HG03025 (cell line): ENCODE measurements around the gene COG1.

Source experiments
- ATAC-seq: cut with Tn5 transposase; IDR thresholded peaks from one replicate; pipeline ENCODE4 v1.9.1; 2021; ENCODE audit warnings: mild to moderate bottlenecking, moderate library complexity; ENCODE audit not compliant: unreplicated experiment, low FRiP score

COG1 gene

DNA sequence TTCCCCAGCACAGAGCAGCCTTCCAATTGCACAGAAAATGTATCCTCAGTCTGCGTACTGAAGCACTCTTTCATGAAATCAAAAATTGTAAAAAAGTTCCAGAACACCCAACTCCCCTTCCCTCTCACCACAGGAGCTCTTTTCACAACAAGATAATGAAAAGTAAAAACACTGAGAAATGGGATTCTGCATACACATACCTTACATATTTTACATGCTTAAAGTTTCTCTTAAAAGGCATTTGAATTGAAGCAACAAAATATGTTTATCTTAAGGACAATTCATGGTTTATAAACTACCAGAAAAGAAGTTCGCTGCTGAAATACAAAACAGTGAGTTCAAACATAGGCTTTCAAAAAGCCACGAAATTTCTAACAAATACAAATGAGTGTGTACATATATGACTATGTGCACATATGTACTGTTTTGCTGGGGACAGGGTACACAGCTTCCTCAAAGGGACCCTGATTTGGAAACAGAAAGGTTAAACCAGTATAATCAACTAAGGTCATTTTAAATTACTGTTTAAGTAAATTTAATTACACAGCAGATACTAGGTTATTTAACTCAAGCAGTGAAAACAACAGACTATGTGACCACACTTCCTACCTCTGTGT lies 33.8 kb downstream of the COG1 start:
- ATAC-seq: no peak

DNA sequence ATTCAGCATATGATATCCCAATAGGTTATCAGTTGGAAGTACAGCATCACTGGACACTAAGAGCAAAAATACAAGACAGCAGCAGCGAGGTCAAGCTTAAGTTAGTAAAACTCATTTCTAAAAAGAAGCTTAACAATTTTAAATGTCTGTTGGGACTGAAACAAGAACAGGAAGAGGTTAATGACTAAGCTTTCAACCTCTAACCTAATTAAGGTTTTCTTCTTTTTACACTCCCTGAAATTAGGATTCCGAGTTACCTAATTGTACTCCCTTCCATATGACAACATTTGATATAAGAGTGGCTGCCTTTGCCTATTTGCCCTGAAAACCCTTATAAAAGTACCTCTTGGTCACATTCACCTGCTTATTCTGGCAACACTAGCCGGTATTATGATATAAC lies 34.5 kb downstream of the COG1 start:
- ATAC-seq: no peak

DNA sequence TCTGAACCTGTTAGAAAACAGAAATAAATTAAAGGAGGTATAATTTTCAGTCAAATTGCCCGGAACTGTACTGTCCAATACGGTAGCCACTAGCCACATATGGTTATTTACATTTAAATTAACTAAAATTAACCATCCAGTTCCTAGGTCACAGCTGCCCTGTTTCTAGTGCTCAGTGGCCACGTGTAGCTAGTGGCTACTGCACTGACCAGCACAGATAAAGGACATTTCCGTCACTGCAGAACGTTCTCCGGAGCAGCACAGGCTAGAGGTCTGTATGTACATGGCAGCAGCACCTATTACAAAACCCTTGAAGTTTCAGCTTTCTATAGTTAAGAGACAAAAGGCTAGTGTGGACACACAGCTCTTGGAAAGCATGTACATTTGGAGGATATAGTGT lies 35.1 kb downstream of the COG1 start:
- no peak for ATAC-seq

DNA sequence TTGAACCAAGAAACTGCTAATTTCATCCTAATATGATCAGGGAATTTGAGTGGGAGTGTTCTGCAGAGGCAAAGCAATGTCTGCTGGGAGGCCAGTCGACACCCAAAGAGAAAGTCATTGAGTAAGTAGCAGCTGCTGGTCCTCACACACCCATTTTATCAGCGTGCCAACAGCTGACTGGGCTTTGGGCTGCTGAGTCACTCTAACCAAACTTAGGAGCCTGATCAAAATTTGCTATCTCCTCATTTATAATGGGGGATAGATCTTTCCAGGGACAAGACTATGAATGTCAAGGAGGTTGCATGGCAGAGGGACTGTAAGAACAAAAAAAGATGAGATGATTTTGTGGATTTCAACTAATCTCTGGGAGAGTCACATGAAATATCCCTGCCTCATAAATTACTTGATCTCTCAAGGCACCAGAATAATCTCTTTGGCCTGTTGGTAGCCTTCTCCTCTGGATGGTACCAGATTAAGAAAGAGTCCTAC lies 35.9 kb downstream of the COG1 start:
- no peak for ATAC-seq

DNA sequence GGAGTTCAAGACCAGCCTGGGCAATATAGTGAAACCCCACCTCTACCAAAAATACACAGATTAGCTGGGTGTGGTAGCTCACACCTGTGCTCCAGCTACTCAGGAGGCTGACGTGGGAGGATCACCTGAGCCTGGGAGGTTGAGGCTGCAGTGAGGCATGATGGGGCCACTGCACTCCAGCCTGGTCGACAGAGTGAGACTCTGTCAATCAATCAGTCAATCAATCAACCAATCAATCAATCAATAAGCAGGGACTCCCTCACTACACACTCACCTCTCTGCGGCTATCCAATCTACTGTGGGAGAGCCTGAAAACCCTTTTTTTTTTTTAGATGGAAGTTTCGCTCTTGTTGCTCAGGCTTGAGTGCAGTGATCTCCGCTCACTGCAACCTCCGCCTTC lies 37.2 kb downstream of the COG1 start:
- no peak for ATAC-seq

DNA sequence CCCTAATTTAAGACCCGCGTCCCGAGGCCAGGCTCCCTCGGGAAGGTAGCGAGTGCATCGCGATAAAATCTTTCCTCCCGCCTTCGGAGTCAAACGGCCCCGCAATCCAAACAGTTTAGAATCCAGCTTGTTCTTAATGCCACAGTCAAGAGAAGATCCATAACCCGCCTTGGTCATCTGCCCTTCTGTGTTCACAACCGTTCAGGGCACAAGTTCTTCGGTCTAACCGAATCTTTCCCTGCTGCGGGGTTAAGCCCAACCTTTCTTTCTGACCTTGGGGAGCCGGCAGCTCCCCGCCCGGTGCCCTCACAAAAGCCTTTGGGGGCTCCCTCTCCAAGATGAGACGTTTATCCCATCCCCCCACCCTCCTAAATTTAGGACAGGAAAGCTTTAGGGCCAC lies 38.5 kb downstream of the COG1 start:
- no peak for ATAC-seq

DNA sequence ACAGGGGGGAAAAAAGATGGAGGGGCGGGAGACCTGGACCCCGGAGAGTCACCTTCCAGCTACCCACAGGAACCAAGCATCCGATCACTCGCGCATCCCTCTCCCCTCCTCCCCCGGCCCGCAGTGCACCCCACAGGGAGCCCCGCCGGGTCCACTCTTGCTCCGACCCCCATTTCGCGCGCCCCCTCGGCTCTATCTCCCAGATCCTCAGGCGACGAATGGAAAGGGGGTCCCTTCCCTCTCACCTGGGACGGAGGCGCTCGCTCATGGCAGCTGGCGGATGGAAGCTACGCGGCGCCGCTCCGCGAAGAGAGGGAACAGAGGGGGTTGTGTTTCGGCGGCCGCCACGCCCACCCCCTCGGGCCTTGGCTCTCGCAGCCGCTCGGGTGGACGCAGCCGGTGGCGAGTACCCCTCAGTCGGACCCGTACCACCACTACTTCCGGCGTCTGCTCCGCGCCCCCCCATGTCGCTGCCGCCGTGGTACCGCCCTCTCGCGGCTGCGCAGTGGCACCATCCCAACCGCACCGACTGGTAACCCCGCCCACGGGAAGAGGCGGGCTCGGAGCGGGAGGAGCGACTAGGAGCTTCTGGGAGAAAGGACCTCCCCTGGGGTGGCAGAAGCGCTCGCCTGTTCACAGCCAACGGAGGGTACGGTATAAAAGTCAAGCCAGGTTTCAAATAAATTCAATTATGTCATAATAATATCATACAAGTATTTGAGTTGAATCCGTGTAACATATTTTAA lies 39.2 kb downstream of the COG1 start:
- ATAC-seq: peak; percentile 83

DNA sequence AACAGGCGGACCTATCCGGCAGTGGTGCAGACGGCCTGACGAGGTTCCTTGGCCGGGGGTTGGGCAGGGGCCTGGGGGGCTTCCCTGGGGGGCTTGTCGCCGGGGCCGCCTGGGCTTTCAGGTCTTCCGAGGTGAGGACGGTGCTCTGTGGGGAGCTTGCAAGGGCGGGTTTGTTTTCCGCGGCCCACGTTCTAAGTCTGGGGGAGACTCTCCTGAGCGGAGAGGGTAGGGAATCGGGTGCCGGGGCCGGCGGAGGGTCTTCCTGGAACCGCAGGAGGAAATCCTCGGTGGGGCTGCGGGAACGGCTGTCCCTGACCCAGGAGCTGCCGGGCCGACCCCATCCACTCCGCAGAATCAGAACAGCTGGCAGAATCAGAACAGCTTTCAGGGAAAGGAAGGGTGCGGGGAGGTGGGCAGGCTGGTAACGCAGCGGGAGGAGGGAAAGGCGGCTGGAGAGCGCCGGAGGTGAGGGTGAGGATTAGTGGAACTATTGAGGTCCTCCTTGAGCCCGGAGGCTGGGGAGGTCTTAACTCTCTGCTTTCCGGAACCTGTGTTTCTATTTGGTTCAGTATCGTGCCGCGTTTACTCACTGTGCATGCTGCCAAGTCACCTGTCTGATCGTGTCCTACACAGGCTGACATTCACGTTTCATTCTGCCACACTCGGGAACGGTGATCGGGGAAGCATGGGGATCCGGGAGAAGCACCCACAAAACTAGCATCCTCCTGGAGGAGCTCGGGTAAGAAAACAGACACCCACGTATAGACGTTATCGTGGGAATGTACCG lies 39.9 kb downstream of the COG1 start:
- ATAC-seq: peak; percentile 24

DNA sequence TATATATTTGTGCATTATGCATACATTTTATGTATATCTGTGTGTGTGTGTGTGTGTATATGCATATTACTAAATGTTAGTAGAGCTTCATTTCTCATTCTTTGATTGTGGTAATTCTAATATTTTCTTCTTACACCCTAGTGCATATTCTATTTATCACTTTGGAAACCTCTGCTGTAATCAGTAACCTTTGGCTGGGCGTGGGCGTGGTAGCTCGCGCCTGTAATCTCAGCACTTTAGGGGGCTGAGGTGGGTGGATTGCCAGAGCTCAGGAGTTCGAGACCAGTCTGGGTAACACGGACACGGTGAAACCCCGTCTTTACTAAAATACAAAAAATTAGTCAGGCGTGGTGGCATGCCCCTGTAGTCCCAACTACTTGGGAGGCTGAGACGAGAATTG lies 41.9 kb downstream of the COG1 start:
- ATAC-seq: no peak

DNA sequence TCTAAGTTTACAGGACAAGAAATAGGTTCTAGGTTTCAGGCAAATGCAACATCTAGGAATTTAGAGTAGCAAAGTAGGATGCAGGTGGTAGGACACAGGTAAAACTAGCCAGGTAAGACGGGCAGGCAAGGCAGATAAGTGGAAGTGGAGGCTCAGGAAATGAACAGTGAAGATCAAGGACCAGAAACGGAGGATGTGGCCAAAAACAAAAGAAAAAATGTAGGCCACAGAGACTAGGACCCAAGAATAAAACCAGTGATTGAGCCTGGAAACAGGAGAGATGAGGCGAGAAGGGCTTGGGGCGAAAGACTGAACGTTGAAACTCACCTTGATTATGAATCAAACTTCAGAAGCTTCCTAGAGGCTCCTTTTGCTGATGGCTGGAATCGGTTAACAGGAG lies 44.9 kb downstream of the COG1 start:
- no peak for ATAC-seq

DNA sequence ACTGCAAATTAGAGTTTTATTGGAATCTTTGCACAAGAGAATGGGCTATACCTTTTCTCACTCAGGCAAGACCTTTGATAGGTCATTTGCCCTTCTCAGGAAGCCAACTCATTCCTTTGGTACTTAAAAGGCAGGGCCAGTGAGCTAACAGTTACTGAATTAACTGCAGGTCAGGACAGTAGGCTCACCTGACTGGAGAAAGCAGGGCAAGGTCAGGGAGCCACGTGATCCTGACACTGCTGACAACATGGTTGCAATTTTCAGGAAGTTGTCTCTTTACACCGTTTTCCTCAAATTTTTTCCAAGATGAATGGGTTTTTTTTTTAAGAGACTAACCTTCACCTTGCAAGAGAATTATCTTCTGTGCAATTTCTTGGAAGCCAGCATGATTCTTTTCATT lies 47.7 kb downstream of the COG1 start:
- no peak for ATAC-seq

DNA sequence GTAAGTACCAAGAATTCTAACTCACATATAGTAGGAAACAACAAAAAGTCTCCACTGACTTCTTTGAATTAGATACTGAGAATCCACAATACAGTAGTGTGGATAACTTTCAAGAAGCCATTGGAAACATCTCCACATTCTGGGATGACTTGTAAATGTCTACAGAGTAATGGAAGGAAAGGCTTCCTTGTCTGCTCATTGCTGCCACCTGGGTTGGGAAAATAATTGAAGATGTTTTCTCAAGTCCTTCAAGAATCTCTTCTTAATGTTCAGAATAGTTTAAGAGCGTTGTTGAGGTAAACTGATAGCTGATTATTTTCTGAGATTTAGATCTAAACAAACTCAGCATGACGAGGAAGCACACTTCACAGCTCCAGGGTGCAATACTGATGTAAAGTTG lies 54.9 kb downstream of the COG1 start:
- ATAC-seq: no peak

DNA sequence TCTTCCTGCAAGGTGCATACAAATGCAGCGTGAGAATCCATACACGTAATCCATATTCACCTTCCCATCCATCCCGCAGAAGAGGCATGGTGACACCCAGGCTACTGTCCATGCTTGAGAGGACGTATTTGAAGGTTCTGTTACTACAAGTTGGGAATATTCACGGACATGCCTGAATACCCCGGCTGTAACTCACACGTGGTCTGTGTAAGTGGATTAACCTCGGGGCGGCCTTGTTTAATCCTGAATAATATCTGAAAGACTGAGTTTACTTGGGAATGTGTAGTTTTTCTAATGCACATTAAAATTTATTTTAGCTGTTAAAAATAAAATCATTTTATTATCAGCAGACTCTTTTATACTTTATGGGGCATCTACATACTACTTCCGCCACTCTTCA lies 55.7 kb downstream of the COG1 start:
- no peak for ATAC-seq

DNA sequence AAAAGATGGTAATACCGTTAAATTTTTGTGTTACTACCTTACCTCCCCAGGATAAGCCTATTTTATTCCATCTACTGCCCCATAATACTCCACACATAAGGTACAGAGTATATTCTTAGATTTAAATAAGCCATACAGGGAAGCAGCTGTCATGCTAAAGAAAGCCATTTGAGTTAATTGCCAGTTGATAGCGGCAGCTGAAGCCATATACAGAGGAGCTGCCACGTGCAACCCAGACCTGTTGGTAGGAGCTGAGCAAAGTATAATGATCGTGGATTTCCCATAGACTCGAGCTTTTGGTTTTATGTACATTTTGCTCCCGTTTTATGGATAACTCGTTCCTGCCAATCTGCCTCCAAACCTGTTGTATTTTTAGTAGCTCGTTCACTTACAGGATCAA lies 56.8 kb downstream of the COG1 start:
- no peak for ATAC-seq

DNA sequence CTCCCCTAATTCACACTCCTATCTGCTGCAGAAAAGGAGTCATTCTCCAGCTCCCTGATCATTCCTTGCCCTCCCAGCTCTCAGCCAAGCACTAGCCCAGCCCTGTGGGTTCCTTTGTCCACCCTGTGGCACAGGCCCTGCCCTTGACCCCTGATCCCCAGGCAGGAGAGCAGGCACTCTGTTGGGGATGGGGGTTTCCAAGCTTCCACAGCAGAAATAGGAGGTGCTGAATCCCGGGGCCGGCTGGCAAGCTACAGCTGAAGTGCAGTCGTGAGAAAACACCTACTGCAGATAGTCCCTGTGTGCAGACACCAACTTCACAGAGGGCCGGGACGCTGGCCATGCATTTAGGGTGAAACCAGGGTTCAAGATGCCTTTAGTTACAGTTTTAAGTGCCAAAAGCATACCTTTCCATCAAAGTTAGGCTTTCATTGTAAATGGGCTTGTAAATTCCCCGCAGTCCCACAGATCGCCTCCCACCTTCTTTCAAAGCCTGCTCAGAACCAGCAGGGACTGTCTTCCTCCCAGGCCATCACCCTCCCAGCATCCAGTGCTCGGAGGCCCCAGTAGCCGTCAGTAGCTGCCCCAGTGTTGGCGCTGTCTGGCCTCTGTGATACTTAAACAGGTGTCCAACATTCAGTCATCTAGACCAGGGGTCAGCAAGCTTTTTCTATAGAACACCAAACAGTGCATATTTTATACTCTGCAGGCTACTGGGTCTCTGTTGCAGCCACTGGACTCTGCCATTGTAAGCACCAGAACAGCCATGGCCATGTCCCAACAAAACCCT lies 58.2 kb downstream of the COG1 start:
- no peak for ATAC-seq

DNA sequence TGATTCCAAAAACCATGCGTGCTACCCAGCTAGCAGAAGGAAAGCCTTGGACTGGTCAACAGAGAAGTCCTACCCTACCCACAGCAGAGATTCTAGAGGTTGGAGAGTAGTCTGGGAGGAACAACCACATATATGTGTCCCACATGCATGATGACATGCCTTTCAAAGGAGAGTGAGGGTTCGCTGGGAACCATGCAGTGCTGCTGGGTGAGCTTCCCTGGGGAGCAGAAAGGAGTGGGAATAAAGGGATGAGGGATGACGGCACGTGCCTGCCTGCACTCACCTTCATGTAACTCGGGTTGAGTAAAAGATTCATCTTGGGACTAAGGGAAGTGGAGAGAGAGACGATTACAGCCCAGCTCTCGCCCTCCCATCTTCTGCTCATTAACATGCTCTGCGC lies 59.0 kb downstream of the COG1 start:
- ATAC-seq: no peak

DNA sequence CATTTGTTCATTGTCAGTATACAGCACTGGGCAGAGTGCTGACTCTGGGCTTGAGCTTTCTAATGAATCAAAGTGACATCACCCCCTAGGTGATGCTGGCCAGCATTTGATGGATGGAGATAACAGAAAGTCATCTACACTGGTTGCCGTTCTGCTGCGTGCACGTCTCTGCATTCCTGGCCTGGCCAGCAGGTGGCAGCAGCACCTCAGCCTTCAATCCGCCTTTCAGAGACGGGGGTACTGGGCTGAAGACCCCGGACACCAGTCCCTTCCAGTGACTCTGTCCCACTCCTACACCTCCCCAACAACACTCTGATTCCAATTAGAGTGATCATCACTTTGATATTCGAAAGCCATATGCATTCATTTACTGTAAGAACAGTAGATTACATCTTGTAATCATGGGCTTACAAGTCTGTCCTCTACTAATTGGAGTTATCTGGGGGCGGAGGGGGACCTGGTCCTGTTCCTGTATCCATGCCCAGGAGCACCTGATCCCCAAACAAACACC lies 62.9 kb downstream of the COG1 start:
- no peak for ATAC-seq

DNA sequence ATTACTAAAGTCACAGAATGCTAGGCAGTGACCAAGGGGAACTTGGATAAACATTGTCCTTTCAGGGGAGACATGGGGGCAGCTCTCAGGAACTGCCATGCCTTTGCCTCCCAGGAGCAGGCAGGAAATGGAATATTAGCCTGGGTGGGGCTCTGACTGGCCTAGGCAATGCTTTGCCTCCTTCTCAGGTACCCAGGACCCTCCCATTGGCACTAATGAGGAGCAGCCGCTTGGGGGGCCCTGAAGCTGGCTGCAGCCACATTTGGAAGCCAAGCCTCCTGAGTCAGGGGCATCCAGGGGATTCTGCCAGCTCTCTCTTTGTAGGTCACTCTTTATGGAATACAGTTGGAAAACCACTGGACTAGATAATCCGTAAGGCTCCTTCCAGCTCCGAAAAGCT lies 63.4 kb downstream of the COG1 start:
- ATAC-seq: no peak

DNA sequence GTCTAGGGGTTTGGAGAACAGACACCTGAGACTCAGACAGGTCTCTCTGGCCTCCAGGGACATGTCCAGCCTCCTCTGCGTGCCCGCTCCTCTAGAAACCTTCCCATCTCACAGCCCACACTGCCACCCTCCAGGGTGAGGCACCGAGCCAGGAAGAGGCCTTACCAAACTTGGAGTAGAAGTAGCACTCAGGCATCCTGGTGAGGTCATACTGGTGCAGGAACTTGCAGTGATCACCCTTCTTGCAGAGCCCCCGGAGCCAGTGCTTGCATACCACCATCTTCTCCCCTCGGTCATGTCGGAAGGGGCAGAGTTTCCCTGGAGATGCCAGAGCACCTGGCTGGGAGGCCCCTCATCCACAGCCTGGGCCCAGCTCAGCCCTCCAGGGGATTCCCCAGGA lies 64.7 kb downstream of the COG1 start:
- no peak for ATAC-seq
